IMR-90 (cell line): ENCODE measurements around the gene CFAP206. TPM values are rescaled to one million over a fixed set of nuclear protein-coding genes. Genes with fewer than 3 reads are reported as not detected.

ENCODE experiments used
- ATAC-seq: fragments of 200-7000 bp; cut with Tn5 transposase; 2 replicates; pipeline ENCODE4 v1.9.1; 2020; ENCODE audit warnings: low read depth, mild to moderate bottlenecking, moderate library complexity
- BruUV-seq: library from RNA; stranded (reverse); fragments of 400-500 nt; replicated peaks from 2 replicates; lab custom pipeline; 2021; lab: Mats Ljungman, UMichigan
- CTCF ChIA-PET: fragments of 300-600 bp; formaldehyde crosslinking; extraction: SDS; loops from one replicate; lab custom pipeline; 2021; ENCODE audit warnings: antibody characterized with exemption; lab: Yijun Ruan, JAX
- POLR2A ChIA-PET: fragments of 300-600 bp; sonication (Branson Sonifier 250); formaldehyde crosslinking; loops from one replicate; lab custom pipeline; 2022; ENCODE audit warnings: antibody characterized with exemption; ENCODE audit not compliant: unreplicated experiment; lab: Charles Lee
- DNase-seq: peaks from one replicate; pipeline ENCODE4 v3.0.0; 2013
- H2AFZ ChIP-seq: replicated peaks from 2 replicates; pipeline ENCODE3; 2013; ENCODE audit warnings: low read length, mild to moderate bottlenecking; ENCODE audit not compliant: poor library complexity
- H2AK5ac ChIP-seq: 2 replicates; pipeline ENCODE4 v1.6.1; 2013; ENCODE audit warnings: low read depth, low read length, inconsistent platforms
- H2AK9ac ChIP-seq: replicated peaks from 2 replicates; pipeline ENCODE3; 2013; ENCODE audit warnings: mild to moderate bottlenecking, low read depth, low read length, moderate library complexity; ENCODE audit not compliant: poor library complexity
- H2BK120ac ChIP-seq: 2 replicates; pipeline ENCODE4 v1.6.1; 2013; ENCODE audit warnings: low read depth, low read length, inconsistent platforms
- H2BK15ac ChIP-seq: 3 replicates; pipeline ENCODE4 v1.6.1; 2013; ENCODE audit warnings: low read depth, low read length, inconsistent platforms
- H2BK20ac ChIP-seq: 2 replicates; pipeline ENCODE4 v1.6.1; 2013; ENCODE audit warnings: low read depth, mild to moderate bottlenecking, inconsistent platforms, low read length, moderate library complexity
- H2BK5ac ChIP-seq: 2 replicates; pipeline ENCODE4 v1.6.1; 2013; ENCODE audit warnings: mild to moderate bottlenecking, low read depth, low read length, inconsistent platforms; ENCODE audit not compliant: poor library complexity, severe bottlenecking
- H3K14ac ChIP-seq: replicated peaks from 2 replicates; pipeline ENCODE4 v1.6.1; 2013; ENCODE audit warnings: low read depth, low read length, inconsistent platforms
- H3K18ac ChIP-seq: 2 replicates; pipeline ENCODE4 v1.6.1; 2013; ENCODE audit warnings: low read depth, low read length, control low read depth
- H3K23ac ChIP-seq: 2 replicates; pipeline ENCODE4 v1.6.1; 2013; ENCODE audit warnings: low read depth, low read length, inconsistent platforms
- H3K27ac ChIP-seq: 2 replicates; pipeline ENCODE4 v1.5.1; 2013; ENCODE audit warnings: mild to moderate bottlenecking, control low read depth, low read length; ENCODE audit not compliant: insufficient read depth
- H3K27me3 ChIP-seq: 2 replicates; pipeline ENCODE4 v1.6.1; 2013; ENCODE audit warnings: low read length; ENCODE audit not compliant: control insufficient read depth, insufficient read depth
- H3K36me3 ChIP-seq: 2 replicates; pipeline ENCODE4 v1.6.1; 2013; ENCODE audit warnings: low read length, mixed read lengths; ENCODE audit not compliant: control insufficient read depth, insufficient read depth
- H3K4ac ChIP-seq: 2 replicates; pipeline ENCODE4 v1.6.1; 2013; ENCODE audit warnings: low read depth, low read length, inconsistent platforms
- H3K4me1 ChIP-seq: 2 replicates; pipeline ENCODE4 v1.6.1; 2013; ENCODE audit warnings: low read length, mixed read lengths; ENCODE audit not compliant: control insufficient read depth, insufficient read depth
- H3K4me2 ChIP-seq: 2 replicates; pipeline ENCODE4 v1.6.1; 2013; ENCODE audit warnings: low read depth, mild to moderate bottlenecking, control low read depth, low read length, moderate library complexity
- H3K4me3 ChIP-seq: 2 replicates; pipeline ENCODE4 v1.5.1; 2013; ENCODE audit warnings: low read depth, mild to moderate bottlenecking, control low read depth, low read length, moderate library complexity; ENCODE audit not compliant: insufficient read depth
- H3K56ac ChIP-seq: 2 replicates; pipeline ENCODE4 v1.6.1; 2013; ENCODE audit warnings: low read length, inconsistent platforms; ENCODE audit not compliant: insufficient read depth; ENCODE audit errors: extremely low read depth
- H3K79me1 ChIP-seq, 2 experiments: 2 replicates each; pipeline ENCODE4 v1.6.1; 2013; ENCODE audit warnings: low read length in 2 of 2, inconsistent platforms in 1 of 2, low read depth in 1 of 2
- H3K9ac ChIP-seq: 2 replicates; pipeline ENCODE4 v1.6.1; 2013; ENCODE audit warnings: low read depth, low read length, control low read depth
- H3K9me1 ChIP-seq: 2 replicates; pipeline ENCODE4 v1.6.1; 2013; ENCODE audit warnings: low read length, inconsistent platforms; ENCODE audit not compliant: insufficient read depth
- H3K9me3 ChIP-seq: 2 replicates; pipeline ENCODE4 v1.6.1; 2013; ENCODE audit warnings: low read length; ENCODE audit not compliant: control insufficient read depth, insufficient read depth
- H4K20me1 ChIP-seq: 2 replicates; pipeline ENCODE4 v1.6.1; 2013; ENCODE audit warnings: low read length, inconsistent platforms; ENCODE audit not compliant: insufficient read depth
- H4K5ac ChIP-seq: 2 replicates; pipeline ENCODE4 v1.6.1; 2013; ENCODE audit warnings: mild to moderate bottlenecking, low read depth, low read length, control low read depth
- H4K8ac ChIP-seq, 2 experiments: 2 replicates each; pipeline ENCODE4 v1.6.1; 2013; ENCODE audit warnings: low read depth in 2 of 2, low read length in 2 of 2, control low read depth in 1 of 2, inconsistent platforms in 1 of 2
- H4K91ac ChIP-seq: 2 replicates; pipeline ENCODE4 v1.6.1; 2013; ENCODE audit warnings: low read depth, low read length, inconsistent platforms; ENCODE audit not compliant: insufficient read depth
- BHLHE40 ChIP-seq: fragments of 150-350 bp; IDR thresholded peaks from 2 replicates; pipeline ENCODE4 v1.6.1; 2016; ENCODE audit warnings: mild to moderate bottlenecking, low read depth, low read length
- CEBPB ChIP-seq: IDR thresholded peaks from 2 replicates; pipeline ENCODE4 v1.6.1; 2012; ENCODE audit warnings: low read depth, low read length, improper control_type of control experiment
- CHD1 ChIP-seq: IDR thresholded peaks from 2 replicates; pipeline ENCODE4 v1.6.1; 2012; ENCODE audit warnings: low read depth, low read length, improper control_type of control experiment
- FOS ChIP-seq: fragments of 150-350 bp; IDR thresholded peaks from 2 replicates; pipeline ENCODE4 v1.6.1; 2016; ENCODE audit warnings: low read depth, low read length
- MAFK ChIP-seq: IDR thresholded peaks from 2 replicates; pipeline ENCODE4 v1.6.1; 2012; ENCODE audit warnings: low read depth, low read length, improper control_type of control experiment
- MAZ ChIP-seq: IDR thresholded peaks from 2 replicates; pipeline ENCODE4 v1.6.1; 2012; ENCODE audit warnings: low read depth, mild to moderate bottlenecking, low read length, improper control_type of control experiment, moderate library complexity, borderline replicate concordance
- MXI1 ChIP-seq: IDR thresholded peaks from 2 replicates; pipeline ENCODE4 v1.6.1; 2012; ENCODE audit warnings: low read depth, mild to moderate bottlenecking, low read length, moderate library complexity, borderline replicate concordance
- NFE2L2 ChIP-seq: fragments of 150-350 bp; IDR thresholded peaks from 2 replicates; pipeline ENCODE4 v1.6.1; 2016; ENCODE audit warnings: low read depth, mild to moderate bottlenecking, low read length
- POLR2A ChIP-seq: IDR thresholded peaks from 2 replicates; pipeline ENCODE4 v1.6.1; 2012; ENCODE audit warnings: mild to moderate bottlenecking, low read depth, low read length
- RAD21 ChIP-seq: IDR thresholded peaks from 2 replicates; pipeline ENCODE4 v1.6.1; 2012; ENCODE audit warnings: low read length, improper control_type of control experiment
- RCOR1 ChIP-seq: IDR thresholded peaks from 2 replicates; pipeline ENCODE4 v1.6.1; 2012; ENCODE audit warnings: mild to moderate bottlenecking, low read length, improper control_type of control experiment; ENCODE audit not compliant: insufficient replicate concordance
- RFX5 ChIP-seq: IDR thresholded peaks from 2 replicates; pipeline ENCODE4 v1.8.0; 2012; ENCODE audit warnings: low read depth, mild to moderate bottlenecking, low read length, moderate library complexity
- SMC3 ChIP-seq: fragments of 150-350 bp; IDR thresholded peaks from 2 replicates; pipeline ENCODE4 v1.6.1; 2016; ENCODE audit warnings: low read depth, mild to moderate bottlenecking, antibody characterized with exemption, low read length, moderate library complexity
- WGBS, 2 experiments: methylation state at CpG; one replicate each; pipeline versions ENCODE4 v1.1.5 to v1.1.7; 2013; ENCODE audit warnings: missing lambda C conversion rate in 2 of 2; ENCODE audit not compliant: insufficient read length in 1 of 2; ENCODE audit errors: extremely low coverage in 2 of 2; 5-methylcytosine and 5-hydroxymethylcytosine counted together
- dilution Hi-C: fragments of 300-500 bp; cut with HindIII; formaldehyde crosslinking; loops from one replicate; pipeline ENCODE4 v1.14.3; 2018; ENCODE audit warnings: low sequenced_read_pairs; ENCODE audit not compliant: unreplicated experiment
- in situ Hi-C: fragments of 300-500 bp; cut with MboI; formaldehyde crosslinking; loops from 3 replicates; pipeline ENCODE4 v1.14.3; 2019; ENCODE audit warnings: low sequenced_read_pairs, inconsistent platforms, mixed read lengths
- intact Hi-C: fragments of 100-400 bp; cut with micrococcal nuclease; formaldehyde crosslinking; loops from 2 replicates; pipeline ENCODE4 v1.10.0; 2022
- polyA plus RNA-seq, 3 experiments: library from polyadenylated mRNA; depleted of rRNA; stranded (reverse); fragments of >200 nt; gene quantifications; 2 replicates each; pipeline ENCODE4 v1.2.3, GENCODE V29; 2012; ENCODE audit warnings: low replicate concordance in 1 of 3
- total RNA-seq: library from RNA; depleted of rRNA; stranded (reverse); fragments of >200 nt; gene quantifications from 2 replicates; pipeline ENCODE4 v1.2.3, GENCODE V29; 2012
- TF ChIP-seq, protein P1 (sequence below): conservative IDR thresholded peaks from 2 replicates; pipeline ENCODE4 v1.5.1; 2012; ENCODE audit warnings: mild to moderate bottlenecking, low read depth, low read length, improper control_type of control experiment
- TF ChIP-seq, protein P2 (sequence below): fragments of 150-350 bp; IDR thresholded peaks from 2 replicates; pipeline ENCODE4 v1.6.1; 2017; ENCODE audit warnings: mild to moderate bottlenecking, antibody characterized with exemption, low read length, low read depth
- TF ChIP-seq, protein P3 (sequence below): fragments of 150-350 bp; IDR thresholded peaks from 2 replicates; pipeline ENCODE4 v1.6.1; 2016; ENCODE audit warnings: low read depth, mild to moderate bottlenecking, low read length, moderate library complexity, borderline replicate concordance

Gene CFAP206
- total and polyA plus RNA-seq, 2 of the 4 experiments (the other 2 are of a cell fraction), result under 0.01 to 0.09 TPM

DNA sequence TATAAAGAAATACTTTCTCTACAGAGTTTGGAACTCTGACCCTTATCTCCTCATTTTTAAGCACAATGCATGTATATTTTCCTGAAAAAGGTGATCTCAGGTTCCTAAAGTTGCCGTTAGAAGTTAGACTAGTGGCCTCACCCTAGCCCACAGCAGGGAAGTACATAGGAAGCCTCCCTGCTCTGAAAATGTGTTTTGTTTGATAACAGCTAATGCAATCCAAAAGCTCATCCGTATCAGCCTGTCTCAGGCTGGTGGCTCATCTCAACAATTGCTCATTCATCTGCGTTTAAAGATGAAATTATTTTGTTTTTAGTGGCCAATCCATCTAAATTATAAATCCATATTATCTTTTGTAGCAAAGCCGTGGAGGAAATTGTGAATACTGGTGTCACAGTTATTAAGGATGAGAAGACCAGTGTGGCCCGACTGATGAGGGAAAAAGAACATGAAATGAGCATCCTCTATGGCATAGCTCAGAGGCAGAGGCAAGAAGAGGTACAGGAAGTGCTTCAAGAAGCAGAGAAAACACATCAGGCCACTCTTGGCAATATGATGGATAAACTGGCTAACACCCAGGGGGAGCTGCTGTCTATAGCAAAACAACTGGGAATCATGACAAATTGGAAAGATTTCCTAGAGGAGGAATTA, 43.0 kb upstream of the CFAP206 start:
- ChIA-PET CTCF (no interaction called here), POLR2A (no interaction called here)
- H3K27ac ChIP-seq, result no peak overlapping the region
- no peak overlapping the region for H3K9ac ChIP-seq
- no peak overlapping the region for H2BK15ac ChIP-seq
- H3K18ac ChIP-seq, result no peak overlapping the region
- H2AFZ ChIP-seq, result no peak overlapping the region
- H3K9me1 ChIP-seq, result no peaks in the 10 kb centered on the region
- H2BK5ac ChIP-seq, result no peak overlapping the region
- BruUV-seq, result no TSS peak
- no peak overlapping the region for H3K14ac ChIP-seq
- H4K8ac ChIP-seq, result no peak overlapping the region
- WGBS, 2 experiments, result no CpG with 5 or more reads among the region's 5 CpGs
- H3K79me1 ChIP-seq, result no peaks in the 10 kb centered on the region
- H4K91ac ChIP-seq, result no peak overlapping the region
- no peak overlapping the region for H2BK20ac ChIP-seq
- H3K4me3 ChIP-seq, result no peak overlapping the region
- H3K4me2 ChIP-seq, result no peak overlapping the region
- no peaks in the 10 kb centered on the region for H4K20me1 ChIP-seq
- H3K27me3 ChIP-seq, result no peaks in the 10 kb centered on the region
- H2AK5ac ChIP-seq, result no peak overlapping the region
- no peak overlapping the region for H2AK9ac ChIP-seq
- peaks cover 2% of the 10 kb centered on the region; the same call in 1 of the 2 replicates for H3K9me3 ChIP-seq
- no peaks in the 10 kb centered on the region for H3K36me3 ChIP-seq
- no peaks in the 10 kb centered on the region for H3K4me1 ChIP-seq
- no peak overlapping the region for H3K56ac ChIP-seq
- intact Hi-C loops, result no loop called here
- TF ChIP-seq RAD21 (no peak), NFE2L2 (no peak), RCOR1 (no peak), CEBPB (no peak), MAZ (no peak), MAFK (no peak), MXI1 (no peak), BHLHE40 (no peak), FOS (no peak), RFX5 (no peak), POLR2A (no peak), SMC3 (no peak), CHD1 (no peak)
- TF ChIP-seq, protein P1, sequence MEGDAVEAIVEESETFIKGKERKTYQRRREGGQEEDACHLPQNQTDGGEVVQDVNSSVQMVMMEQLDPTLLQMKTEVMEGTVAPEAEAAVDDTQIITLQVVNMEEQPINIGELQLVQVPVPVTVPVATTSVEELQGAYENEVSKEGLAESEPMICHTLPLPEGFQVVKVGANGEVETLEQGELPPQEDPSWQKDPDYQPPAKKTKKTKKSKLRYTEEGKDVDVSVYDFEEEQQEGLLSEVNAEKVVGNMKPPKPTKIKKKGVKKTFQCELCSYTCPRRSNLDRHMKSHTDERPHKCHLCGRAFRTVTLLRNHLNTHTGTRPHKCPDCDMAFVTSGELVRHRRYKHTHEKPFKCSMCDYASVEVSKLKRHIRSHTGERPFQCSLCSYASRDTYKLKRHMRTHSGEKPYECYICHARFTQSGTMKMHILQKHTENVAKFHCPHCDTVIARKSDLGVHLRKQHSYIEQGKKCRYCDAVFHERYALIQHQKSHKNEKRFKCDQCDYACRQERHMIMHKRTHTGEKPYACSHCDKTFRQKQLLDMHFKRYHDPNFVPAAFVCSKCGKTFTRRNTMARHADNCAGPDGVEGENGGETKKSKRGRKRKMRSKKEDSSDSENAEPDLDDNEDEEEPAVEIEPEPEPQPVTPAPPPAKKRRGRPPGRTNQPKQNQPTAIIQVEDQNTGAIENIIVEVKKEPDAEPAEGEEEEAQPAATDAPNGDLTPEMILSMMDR, result no peak
- TF ChIP-seq, protein P2, sequence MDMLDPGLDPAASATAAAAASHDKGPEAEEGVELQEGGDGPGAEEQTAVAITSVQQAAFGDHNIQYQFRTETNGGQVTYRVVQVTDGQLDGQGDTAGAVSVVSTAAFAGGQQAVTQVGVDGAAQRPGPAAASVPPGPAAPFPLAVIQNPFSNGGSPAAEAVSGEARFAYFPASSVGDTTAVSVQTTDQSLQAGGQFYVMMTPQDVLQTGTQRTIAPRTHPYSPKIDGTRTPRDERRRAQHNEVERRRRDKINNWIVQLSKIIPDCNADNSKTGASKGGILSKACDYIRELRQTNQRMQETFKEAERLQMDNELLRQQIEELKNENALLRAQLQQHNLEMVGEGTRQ, result no peak
- TF ChIP-seq, protein P3, sequence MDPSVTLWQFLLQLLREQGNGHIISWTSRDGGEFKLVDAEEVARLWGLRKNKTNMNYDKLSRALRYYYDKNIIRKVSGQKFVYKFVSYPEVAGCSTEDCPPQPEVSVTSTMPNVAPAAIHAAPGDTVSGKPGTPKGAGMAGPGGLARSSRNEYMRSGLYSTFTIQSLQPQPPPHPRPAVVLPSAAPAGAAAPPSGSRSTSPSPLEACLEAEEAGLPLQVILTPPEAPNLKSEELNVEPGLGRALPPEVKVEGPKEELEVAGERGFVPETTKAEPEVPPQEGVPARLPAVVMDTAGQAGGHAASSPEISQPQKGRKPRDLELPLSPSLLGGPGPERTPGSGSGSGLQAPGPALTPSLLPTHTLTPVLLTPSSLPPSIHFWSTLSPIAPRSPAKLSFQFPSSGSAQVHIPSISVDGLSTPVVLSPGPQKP, result no peak
- no peak overlapping the region for H4K5ac ChIP-seq
- dilution Hi-C loops, result no loop called here
- in situ Hi-C loops, result no loop called here
- DNase-seq, result no peak
- H2BK120ac ChIP-seq, result no peak overlapping the region
- H3K4ac ChIP-seq, result no peak overlapping the region
- ATAC-seq, result no peak
- no peak overlapping the region for H3K23ac ChIP-seq
